Lower leg skin (tissue), 3 donors: ENCODE data around the gene ADGRD1.

ENCODE experiments used
- CTCF ChIP-seq, 3 donors: fragments of 450-650 bp; IDR thresholded peaks; one replicate each; pipeline ENCODE4 v1.5.1; 2016; ENCODE audit warnings: antibody characterized with exemption in 3 of 3, mild to moderate bottlenecking in 3 of 3, moderate library complexity in 2 of 3
- POLR2A ChIP-seq, 2 donors: fragments of 450-650 bp; IDR thresholded peaks; one replicate each; pipeline ENCODE4 v1.6.1; 2016 to 2017; ENCODE audit warnings: antibody characterized with exemption in 2 of 2, mild to moderate bottlenecking in 1 of 2, moderate library complexity in 1 of 2

- no peak for TF ChIP-seq CTCF (IDR thresholded peaks at IDR 0.05)
- no peak for TF ChIP-seq POLR2A (IDR thresholded peaks at IDR 0.05)
These were observed 174.8 kb downstream of the ADGRD1 start for GRCh38 chr12:131128556-131128955.
